HEK293 (cell line): ENCODE measurements around the gene RAB9A.

Experiments used
- CTCF ChIA-PET: fragments of 350-600 bp; formaldehyde crosslinking; extraction: SDS; loops from one replicate; lab custom pipeline; 2021; ENCODE audit warnings: antibody characterized with exemption; lab: Yijun Ruan, JAX
- POLR2A ChIA-PET: fragments of 300-600 bp; formaldehyde crosslinking; extraction: SDS; loops from one replicate; lab custom pipeline; 2020; ENCODE audit warnings: antibody characterized with exemption, inconsistent platforms; lab: Yijun Ruan, JAX
- H3K27ac ChIP-seq: fragments of 200-500 bp; sonication (Bioruptor generic); 2 replicates; pipeline ENCODE4 v1.5.1; 2014; ENCODE audit warnings: low read depth, low read length, control low read depth, inconsistent platforms; ENCODE audit errors: extremely low read depth
- H3K36me3 ChIP-seq, 2 experiments: fragments of 200-500 bp in 1 of 2; sonication (Bioruptor generic) in 1 of 2; 1 replicate in 1 of 2; 2 replicates in 1 of 2; pipeline ENCODE4 v1.5.1; 2014 to 2017; ENCODE audit warnings: inconsistent platforms in 2 of 2, low read length in 2 of 2; ENCODE audit not compliant: control insufficient read depth in 2 of 2, insufficient read depth in 1 of 2
- H3K4me1 ChIP-seq: fragments of 200-500 bp; sonication (Bioruptor generic); 2 replicates; pipeline ENCODE4 v1.5.1; 2014; ENCODE audit warnings: mild to moderate bottlenecking, low read length, inconsistent platforms; ENCODE audit not compliant: control insufficient read depth, insufficient read depth
- H3K4me3 ChIP-seq: 2 replicates; pipeline ENCODE4 v1.5.1; 2011; ENCODE audit warnings: low read depth, mild to moderate bottlenecking, control low read depth, low read length, moderate library complexity
- H3K9me3 ChIP-seq: fragments of 200-500 bp; sonication (Bioruptor generic); 2 replicates; pipeline ENCODE4 v1.5.1; 2014; ENCODE audit warnings: low read depth, low read length, inconsistent platforms; ENCODE audit not compliant: control insufficient read depth, insufficient read depth
- KLF10 ChIP-seq: fragments of 450-650 bp; IDR thresholded peaks from 2 replicates; pipeline ENCODE4 v1.5.1; 2018; ENCODE audit warnings: missing biosample characterization, mild to moderate bottlenecking, missing genetic modification characterization
- KLF7 ChIP-seq: fragments of 450-650 bp; formaldehyde crosslinking; IDR thresholded peaks from 2 replicates; pipeline ENCODE4 v1.5.1; 2016; ENCODE audit warnings: missing biosample characterization, missing genetic modification characterization, borderline replicate concordance
- MZF1 ChIP-seq: fragments of 450-650 bp; formaldehyde crosslinking; IDR thresholded peaks from 2 replicates; pipeline ENCODE4 v1.5.1; 2017; ENCODE audit warnings: missing biosample characterization, missing genetic modification characterization, borderline replicate concordance
- SETDB1 ChIP-seq: IDR thresholded peaks from one replicate; pipeline ENCODE4 v1.6.1; 2017; ENCODE audit warnings: mild to moderate bottlenecking, low read length, moderate library complexity, mixed read lengths; ENCODE audit not compliant: insufficient read length
- SP2 ChIP-seq: fragments of 450-650 bp; formaldehyde crosslinking; IDR thresholded peaks from 2 replicates; pipeline ENCODE4 v1.5.1; 2016; ENCODE audit warnings: missing biosample characterization, missing genetic modification characterization
- ZBTB1 ChIP-seq: fragments of 450-650 bp; formaldehyde crosslinking; IDR thresholded peaks from 2 replicates; pipeline ENCODE4 v1.5.1; 2016; ENCODE audit warnings: missing biosample characterization, missing genetic modification characterization
- ZBTB7A ChIP-seq: fragments of 450-650 bp; formaldehyde crosslinking; IDR thresholded peaks from 2 replicates; pipeline ENCODE4 v1.5.1; 2016; ENCODE audit warnings: low read depth, missing biosample characterization, missing genetic modification characterization
- ZFP69B ChIP-seq: fragments of 450-650 bp; formaldehyde crosslinking; IDR thresholded peaks from 2 replicates; pipeline ENCODE4 v1.5.1; 2016; ENCODE audit warnings: missing biosample characterization, missing genetic modification characterization
- ZNF114 ChIP-seq: fragments of 450-650 bp; formaldehyde crosslinking; IDR thresholded peaks from 2 replicates; pipeline ENCODE4 v1.5.0; 2017; ENCODE audit warnings: missing biosample characterization, missing genetic modification characterization
- ZNF132 ChIP-seq: fragments of 450-650 bp; formaldehyde crosslinking; IDR thresholded peaks from 2 replicates; pipeline ENCODE4 v1.5.1; 2017; ENCODE audit warnings: missing biosample characterization, missing genetic modification characterization, borderline replicate concordance
- ZNF148 ChIP-seq: fragments of 450-650 bp; formaldehyde crosslinking; IDR thresholded peaks from 2 replicates; pipeline ENCODE4 v1.5.0; 2017; ENCODE audit warnings: missing biosample characterization, missing genetic modification characterization, borderline replicate concordance
- ZNF174 ChIP-seq: fragments of 450-650 bp; formaldehyde crosslinking; IDR thresholded peaks from 2 replicates; pipeline ENCODE4 v1.5.0; 2017; ENCODE audit warnings: missing biosample characterization, mild to moderate bottlenecking, missing genetic modification characterization
- ZNF23 ChIP-seq: fragments of 450-650 bp; formaldehyde crosslinking; IDR thresholded peaks from 2 replicates; pipeline ENCODE4 v1.5.1; 2016; ENCODE audit warnings: missing biosample characterization, missing genetic modification characterization, borderline replicate concordance
- ZNF239 ChIP-seq: fragments of 450-650 bp; formaldehyde crosslinking; IDR thresholded peaks from 2 replicates; pipeline ENCODE4 v1.5.1; 2016; ENCODE audit warnings: missing biosample characterization, missing genetic modification characterization
- ZNF24 ChIP-seq: fragments of 450-650 bp; formaldehyde crosslinking; IDR thresholded peaks from 2 replicates; pipeline ENCODE4 v1.5.1; 2016; ENCODE audit warnings: missing biosample characterization, missing genetic modification characterization
- ZNF311 ChIP-seq: fragments of 450-650 bp; formaldehyde crosslinking; IDR thresholded peaks from 2 replicates; pipeline ENCODE4 v1.5.1; 2017; ENCODE audit warnings: missing biosample characterization, missing genetic modification characterization, borderline replicate concordance
- ZNF341 ChIP-seq: fragments of 450-650 bp; formaldehyde crosslinking; IDR thresholded peaks from 2 replicates; pipeline ENCODE4; 2016; ENCODE audit warnings: low read depth, missing biosample characterization, missing genetic modification characterization
- ZNF404 ChIP-seq: fragments of 450-650 bp; formaldehyde crosslinking; IDR thresholded peaks from 2 replicates; pipeline ENCODE4 v1.5.1; 2017; ENCODE audit warnings: missing biosample characterization, missing genetic modification characterization
- ZNF530 ChIP-seq: fragments of 450-650 bp; formaldehyde crosslinking; IDR thresholded peaks from 2 replicates; pipeline ENCODE4 v1.5.1; 2016; ENCODE audit warnings: low read depth, missing biosample characterization, missing genetic modification characterization
- ZNF585B ChIP-seq: fragments of 450-650 bp; formaldehyde crosslinking; IDR thresholded peaks from 2 replicates; pipeline ENCODE4 v1.5.1; 2016; ENCODE audit warnings: missing biosample characterization, missing genetic modification characterization
- ZNF600 ChIP-seq: fragments of 450-650 bp; formaldehyde crosslinking; IDR thresholded peaks from 2 replicates; pipeline ENCODE4 v1.5.1; 2016; ENCODE audit warnings: missing biosample characterization, missing genetic modification characterization
- ZNF639 ChIP-seq: fragments of 450-650 bp; formaldehyde crosslinking; IDR thresholded peaks from 2 replicates; pipeline ENCODE4 v1.5.1; 2016; ENCODE audit warnings: missing biosample characterization, missing genetic modification characterization
- ZNF664 ChIP-seq: fragments of 450-650 bp; formaldehyde crosslinking; IDR thresholded peaks from 2 replicates; pipeline ENCODE4 v1.5.1; 2016; ENCODE audit warnings: missing biosample characterization, missing genetic modification characterization
- ZNF707 ChIP-seq: fragments of 450-650 bp; formaldehyde crosslinking; IDR thresholded peaks from 2 replicates; pipeline ENCODE4 v1.5.1; 2016; ENCODE audit warnings: missing biosample characterization, missing genetic modification characterization
- ZNF830 ChIP-seq: fragments of 450-650 bp; IDR thresholded peaks from 2 replicates; pipeline ENCODE4 v1.5.0; 2018; ENCODE audit warnings: missing biosample characterization, missing genetic modification characterization, low read depth, mild to moderate bottlenecking, moderate library complexity
- ZSCAN5A ChIP-seq: fragments of 450-650 bp; formaldehyde crosslinking; IDR thresholded peaks from 2 replicates; pipeline ENCODE4 v1.5.1; 2016; ENCODE audit warnings: missing biosample characterization, missing genetic modification characterization
- ZXDB ChIP-seq: fragments of 450-650 bp; formaldehyde crosslinking; IDR thresholded peaks from 2 replicates; pipeline ENCODE4 v1.5.1; 2016; ENCODE audit warnings: missing biosample characterization, missing genetic modification characterization
- TF ChIP-seq, protein P1 (sequence below): fragments of 450-650 bp; formaldehyde crosslinking; optimal IDR thresholded peaks from 2 replicates; pipeline ENCODE3; 2016; ENCODE audit warnings: missing biosample characterization, mild to moderate bottlenecking, missing genetic modification characterization
- TF ChIP-seq, protein P2 (sequence below): fragments of 450-650 bp; formaldehyde crosslinking; IDR thresholded peaks from 2 replicates; pipeline ENCODE4 v1.5.1; 2016; ENCODE audit warnings: missing biosample characterization, missing genetic modification characterization
- TF ChIP-seq, protein P3 (sequence below): fragments of 450-650 bp; formaldehyde crosslinking; IDR thresholded peaks from 2 replicates; pipeline ENCODE4 v1.5.1; 2016; ENCODE audit warnings: missing biosample characterization, missing genetic modification characterization

Gene RAB9A

GRCh38 chrX:13691841-13692371, 3.0 kb downstream of the RAB9A start:
- POLR2A ChIA-PET, result interaction anchor here (0.6 to 6.8 kb wide), 6 partner anchors 23 to 338 kb away, joined by 3 to 46 read pairs (median 4); partner anchors contain the start of genes GEMIN8, OFD1 and TRAPPC2
- Histone ChIP-seq H3K4me3 (no peak overlapping the region), H3K4me1 (peaks cover 47% of the 10 kb centered on the region), H3K9me3 (no peaks in the 10 kb centered on the region), H3K27ac (peak overlapping the region; percentile 29; the same call in 1 of the 2 replicates), H3K36me3 (no peaks in the 10 kb centered on the region)
- CTCF ChIA-PET, result interaction anchor here (0.6 to 1.5 kb wide), 4 partner anchors 20 to 43 kb away, joined by 3 to 5 read pairs (median 4); partner anchors contain the start of gene OFD1
- TF ChIP-seq KLF10 (tag by site-specific recombination) (no peak; the same call in 1 of the 2 replicates), ZNF174 (tag by site-specific recombination) (no peak), ZNF707 (tag by site-specific recombination) (no peak), ZNF23 (tag by site-specific recombination) (no peak), ZXDB (tag by site-specific recombination) (peak; percentile 79), ZNF830 (tag by site-specific recombination) (no peak), MZF1 (no peak), KLF7 (no peak), ZNF664 (peak; percentile 62; the same call in 1 of the 2 replicates), ZSCAN5A (tag by site-specific recombination) (no peak), ZNF585B (tag by site-specific recombination) (no peak), ZNF639 (tag by site-specific recombination) (no peak; the same call in 1 of the 2 replicates), ZNF600 (peak; percentile 70), ZNF114 (tag by site-specific recombination) (no peak), ZNF311 (no peak), ZNF148 (tag by site-specific recombination) (no peak), ZNF341 (tag by site-specific recombination) (no peak), ZNF24 (tag by site-specific recombination) (no peak), SP2 (peak; percentile 59), SETDB1 (no peak), ZNF132 (tag by site-specific recombination) (no peak), ZBTB1 (tag by site-specific recombination) (no peak), ZNF239 (no peak), ZNF530 (no peak), ZBTB7A (tag by site-specific recombination) (peak; percentile 50; the same call in 1 of the 2 replicates), ZNF404 (no peak), ZFP69B (0 out of 2 replicates have a peak, but pooled peaks have one; percentile 15)
- TF ChIP-seq, protein P1, sequence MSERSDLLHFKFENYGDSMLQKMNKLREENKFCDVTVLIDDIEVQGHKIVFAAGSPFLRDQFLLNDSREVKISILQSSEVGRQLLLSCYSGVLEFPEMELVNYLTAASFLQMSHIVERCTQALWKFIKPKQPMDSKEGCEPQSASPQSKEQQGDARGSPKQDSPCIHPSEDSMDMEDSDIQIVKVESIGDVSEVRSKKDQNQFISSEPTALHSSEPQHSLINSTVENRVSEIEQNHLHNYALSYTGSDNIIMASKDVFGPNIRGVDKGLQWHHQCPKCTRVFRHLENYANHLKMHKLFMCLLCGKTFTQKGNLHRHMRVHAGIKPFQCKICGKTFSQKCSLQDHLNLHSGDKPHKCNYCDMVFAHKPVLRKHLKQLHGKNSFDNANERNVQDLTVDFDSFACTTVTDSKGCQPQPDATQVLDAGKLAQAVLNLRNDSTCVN, result no peak
- TF ChIP-seq, protein P2, sequence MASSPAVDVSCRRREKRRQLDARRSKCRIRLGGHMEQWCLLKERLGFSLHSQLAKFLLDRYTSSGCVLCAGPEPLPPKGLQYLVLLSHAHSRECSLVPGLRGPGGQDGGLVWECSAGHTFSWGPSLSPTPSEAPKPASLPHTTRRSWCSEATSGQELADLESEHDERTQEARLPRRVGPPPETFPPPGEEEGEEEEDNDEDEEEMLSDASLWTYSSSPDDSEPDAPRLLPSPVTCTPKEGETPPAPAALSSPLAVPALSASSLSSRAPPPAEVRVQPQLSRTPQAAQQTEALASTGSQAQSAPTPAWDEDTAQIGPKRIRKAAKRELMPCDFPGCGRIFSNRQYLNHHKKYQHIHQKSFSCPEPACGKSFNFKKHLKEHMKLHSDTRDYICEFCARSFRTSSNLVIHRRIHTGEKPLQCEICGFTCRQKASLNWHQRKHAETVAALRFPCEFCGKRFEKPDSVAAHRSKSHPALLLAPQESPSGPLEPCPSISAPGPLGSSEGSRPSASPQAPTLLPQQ (tag by site-specific recombination), result peak; percentile 76
- TF ChIP-seq, protein P3, sequence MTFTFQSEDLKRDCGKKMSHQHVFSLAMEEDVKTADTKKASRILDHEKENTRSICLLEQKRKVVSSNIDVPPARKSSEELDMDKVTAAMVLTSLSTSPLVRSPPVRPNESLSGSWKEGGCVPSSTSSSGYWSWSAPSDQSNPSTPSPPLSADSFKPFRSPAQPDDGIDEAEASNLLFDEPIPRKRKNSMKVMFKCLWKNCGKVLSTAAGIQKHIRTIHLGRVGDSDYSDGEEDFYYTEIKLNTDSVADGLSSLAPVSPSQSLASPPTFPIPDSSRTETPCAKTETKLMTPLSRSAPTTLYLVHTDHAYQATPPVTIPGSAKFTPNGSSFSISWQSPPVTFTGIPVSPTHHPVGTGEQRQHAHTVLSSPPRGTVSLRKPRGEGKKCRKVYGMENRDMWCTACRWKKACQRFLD (tag by site-specific recombination), result no peak
